Peyer's patch (tissue), 4 donors: ENCODE measurements around the gene PGA3. TPM values are rescaled to one million over a fixed set of nuclear protein-coding genes. Genes with fewer than 3 reads are reported as not detected.
"Not testable (repeated sequence)": the region's sequence is repeated elsewhere in the genome, so short reads cannot be mapped to it uniquely, and the experiment has no call there.

Experiments used
- DNase-seq, 3 donors: peaks; one replicate each; pipeline ENCODE4 v3.0.0-alpha.2; 2017 to 2019
- H3K27ac ChIP-seq, 4 donors: fragments of 200-600 bp; sonication (generic); one replicate each; pipeline ENCODE4 v1.5.1; 2016 to 2019
- H3K27me3 ChIP-seq, 2 donors: fragments of 200-600 bp; sonication (generic); one replicate each; pipeline ENCODE4 v1.5.1; 2019
- H3K36me3 ChIP-seq, 3 donors: fragments of 200-600 bp; sonication (generic); one replicate each; pipeline ENCODE4 v1.5.1; 2016 to 2019
- H3K4me1 ChIP-seq, 4 donors: fragments of 200-600 bp; sonication (generic); one replicate each; pipeline ENCODE4 v1.5.1; 2016 to 2019
- H3K4me3 ChIP-seq, 4 donors: fragments of 200-600 bp; sonication (generic); 1 replicate in 3 of 4; 2 replicates in 1 of 4; pipeline ENCODE4 v1.5.1; 2016 to 2019; ENCODE audit warnings: mild to moderate bottlenecking in 1 of 4
- H3K9me3 ChIP-seq, 4 donors: fragments of 200-600 bp; sonication (generic); one replicate each; pipeline ENCODE4 v1.5.1; 2016 to 2019; ENCODE audit warnings: mild to moderate bottlenecking in 1 of 4
- POLR2A ChIP-seq, 2 donors: fragments of 450-650 bp; IDR thresholded peaks; one replicate each; pipeline ENCODE4 v1.5.1; 2017; ENCODE audit warnings: antibody characterized with exemption in 2 of 2, mild to moderate bottlenecking in 2 of 2, moderate library complexity in 2 of 2
- total RNA-seq, 4 donors: library from RNA; depleted of rRNA; stranded (reverse); fragments of >200 nt; gene quantifications; one replicate each; pipeline ENCODE4 v1.1.0, GENCODE V29; 2016
- TF ChIP-seq, protein P1 (sequence below), 6 experiments: fragments of 450-650 bp in 4 of 6; fragments of 200-600 bp in 2 of 6; sonication (generic) in 1 of 6; IDR thresholded peaks; one replicate each; pipeline ENCODE4 v1.5.1; 2017 to 2019; ENCODE audit warnings: antibody characterized with exemption in 6 of 6, mild to moderate bottlenecking in 3 of 6, moderate library complexity in 1 of 6

The PGA3 gene
- total RNA-seq, 4 donors from 2014 or later: not detected

DNA sequence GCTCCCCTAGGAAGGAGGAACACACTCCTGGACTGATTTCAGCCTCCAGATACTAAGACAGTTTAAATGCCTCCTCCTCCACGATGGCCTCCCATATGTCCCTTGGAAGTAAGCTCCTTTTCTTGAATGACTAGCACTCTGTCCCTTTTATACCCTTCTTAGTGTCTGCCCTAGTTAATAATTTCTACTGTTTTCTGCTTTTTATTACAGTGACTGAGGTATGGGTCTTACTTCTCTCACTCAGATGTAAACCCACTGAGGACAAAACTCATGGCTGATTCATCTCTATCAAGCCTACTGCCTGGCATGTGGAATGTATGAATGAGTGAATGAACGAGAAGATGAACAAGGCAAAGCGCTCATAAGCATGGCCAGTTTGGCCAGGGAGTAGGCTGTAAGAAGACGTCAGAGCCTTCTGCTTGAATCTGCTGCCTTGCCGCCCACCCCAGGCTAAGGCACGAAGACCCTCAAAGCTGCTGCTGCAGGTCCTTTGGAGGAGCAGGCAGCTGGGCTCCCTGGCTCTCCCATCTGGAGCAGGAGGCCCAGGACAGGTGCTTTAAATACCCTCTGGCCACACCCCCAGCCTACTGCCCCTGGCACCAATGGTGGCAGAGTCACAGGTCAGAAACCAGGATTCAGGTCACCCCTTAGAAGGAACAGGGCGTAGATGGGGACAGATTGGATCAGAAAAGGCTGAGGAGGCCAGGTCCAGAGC is 8.2 kb upstream of the PGA3 start:
- TF ChIP-seq, protein P1, sequence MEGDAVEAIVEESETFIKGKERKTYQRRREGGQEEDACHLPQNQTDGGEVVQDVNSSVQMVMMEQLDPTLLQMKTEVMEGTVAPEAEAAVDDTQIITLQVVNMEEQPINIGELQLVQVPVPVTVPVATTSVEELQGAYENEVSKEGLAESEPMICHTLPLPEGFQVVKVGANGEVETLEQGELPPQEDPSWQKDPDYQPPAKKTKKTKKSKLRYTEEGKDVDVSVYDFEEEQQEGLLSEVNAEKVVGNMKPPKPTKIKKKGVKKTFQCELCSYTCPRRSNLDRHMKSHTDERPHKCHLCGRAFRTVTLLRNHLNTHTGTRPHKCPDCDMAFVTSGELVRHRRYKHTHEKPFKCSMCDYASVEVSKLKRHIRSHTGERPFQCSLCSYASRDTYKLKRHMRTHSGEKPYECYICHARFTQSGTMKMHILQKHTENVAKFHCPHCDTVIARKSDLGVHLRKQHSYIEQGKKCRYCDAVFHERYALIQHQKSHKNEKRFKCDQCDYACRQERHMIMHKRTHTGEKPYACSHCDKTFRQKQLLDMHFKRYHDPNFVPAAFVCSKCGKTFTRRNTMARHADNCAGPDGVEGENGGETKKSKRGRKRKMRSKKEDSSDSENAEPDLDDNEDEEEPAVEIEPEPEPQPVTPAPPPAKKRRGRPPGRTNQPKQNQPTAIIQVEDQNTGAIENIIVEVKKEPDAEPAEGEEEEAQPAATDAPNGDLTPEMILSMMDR (IDR thresholded peaks at IDR 0.05): no peak
- no peak for TF ChIP-seq POLR2A (IDR thresholded peaks at IDR 0.05)
- H3K4me3 ChIP-seq: no peak overlapping the region
- H3K4me1 ChIP-seq: no peaks in the 10 kb centered on the region
- H3K9me3 ChIP-seq: peaks cover 0 to 4% (median 0%) of the 10 kb centered on the region in 4 donors
- H3K36me3 ChIP-seq: no peaks in the 10 kb centered on the region
- H3K27me3 ChIP-seq: no peaks in the 10 kb centered on the region
- H3K27ac ChIP-seq: no peak overlapping the region
- no peak for DNase-seq

DNA sequence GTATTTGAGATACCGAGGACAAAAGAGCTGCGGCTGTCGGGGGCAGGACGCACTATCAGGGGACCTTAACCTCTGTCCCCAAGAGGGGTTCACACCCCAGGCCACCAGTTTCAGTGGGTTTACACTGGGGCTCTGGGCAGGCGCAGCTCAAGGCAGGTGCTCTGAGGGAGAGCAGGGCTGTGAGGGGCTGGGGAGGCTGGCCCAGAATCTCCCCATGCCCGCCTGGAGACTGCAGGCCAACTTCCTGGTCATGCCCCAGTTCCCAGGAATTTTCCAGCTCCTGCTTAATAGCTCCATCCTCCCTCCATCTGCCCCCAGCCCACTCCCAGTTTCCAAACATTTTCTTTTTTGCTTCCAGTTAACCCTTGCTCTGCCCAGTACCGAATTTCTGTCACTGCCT is 7.6 kb upstream of the PGA3 start:
- Histone ChIP-seq H3K9me3 (peaks cover 0 to 4% (median 0%) of the 10 kb centered on the region in 4 donors), H3K4me1 (no peaks in the 10 kb centered on the region), H3K27me3 (no peaks in the 10 kb centered on the region), H3K4me3 (no peak overlapping the region), H3K27ac (no peak overlapping the region), H3K36me3 (no peaks in the 10 kb centered on the region)
- TF ChIP-seq, protein P1 (IDR thresholded peaks at IDR 0.05): no peak
- DNase-seq: no peak

DNA sequence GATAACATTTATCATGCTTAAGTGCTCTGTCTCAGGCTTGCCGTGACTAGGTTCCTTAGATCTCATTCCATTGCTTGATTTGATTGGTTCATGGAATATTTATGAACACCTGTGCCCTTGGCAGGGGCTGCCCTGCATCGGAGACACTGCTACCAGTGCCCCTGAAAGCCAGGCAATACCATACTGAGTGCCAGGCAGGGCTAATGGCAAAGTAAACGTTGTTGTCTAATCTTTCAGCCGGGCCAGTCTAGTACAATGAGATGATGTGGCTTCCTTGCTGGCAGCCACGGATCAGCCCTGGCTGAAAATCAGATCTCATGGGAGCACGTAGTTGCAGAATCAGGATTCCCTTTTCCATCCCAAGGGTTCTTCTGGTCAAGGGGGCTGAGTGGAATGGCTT is 5.0 kb upstream of the PGA3 start:
- Histone ChIP-seq H3K27me3 (no peaks in the 10 kb centered on the region), H3K4me3 (no peak overlapping the region), H3K27ac (no peak overlapping the region), H3K9me3 (peaks cover 0 to 4% (median 0%) of the 10 kb centered on the region in 4 donors), H3K4me1 (no peaks in the 10 kb centered on the region), H3K36me3 (no peaks in the 10 kb centered on the region)
- TF ChIP-seq, protein P1 (IDR thresholded peaks at IDR 0.05): no peak
- no peak for TF ChIP-seq POLR2A (IDR thresholded peaks at IDR 0.05)
- DNase-seq: no peak

DNA sequence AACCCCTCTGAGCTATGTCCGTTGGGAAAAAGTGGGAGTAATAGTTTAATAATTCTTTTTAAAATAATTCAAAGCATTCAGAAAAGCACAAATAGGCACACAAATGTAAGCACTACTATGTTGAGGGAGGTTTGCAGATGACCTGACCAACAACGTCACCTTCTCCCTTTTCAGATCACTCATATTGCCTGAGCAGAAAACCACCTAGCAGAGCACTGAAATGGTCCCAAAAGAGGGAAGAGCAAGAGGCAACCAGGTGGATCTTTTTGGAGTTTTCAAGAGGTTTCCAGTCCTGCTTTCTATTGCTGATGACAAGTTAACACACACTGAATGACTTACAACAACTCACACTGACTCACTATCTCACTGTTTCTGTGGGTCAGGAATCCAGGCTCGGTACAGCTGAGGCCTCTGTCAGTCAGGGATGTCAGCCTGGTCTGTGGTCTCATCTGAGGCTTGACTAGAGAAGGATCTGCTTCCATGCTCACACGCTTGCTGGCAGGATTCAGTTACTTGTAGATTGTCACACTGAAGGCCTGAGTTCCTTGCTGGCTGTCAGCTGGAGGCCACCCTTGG is 4.3 kb upstream of the PGA3 start:
- Histone ChIP-seq H3K4me3 (no peak overlapping the region), H3K27me3 (no peaks in the 10 kb centered on the region), H3K27ac (no peak overlapping the region), H3K36me3 (no peaks in the 10 kb centered on the region), H3K4me1 (no peaks in the 10 kb centered on the region), H3K9me3 (peaks cover 0 to 4% (median 0%) of the 10 kb centered on the region in 4 donors)
- DNase-seq: no peak
- TF ChIP-seq, protein P1 (IDR thresholded peaks at IDR 0.05): no peak
- TF ChIP-seq POLR2A (IDR thresholded peaks at IDR 0.05): no peak

DNA sequence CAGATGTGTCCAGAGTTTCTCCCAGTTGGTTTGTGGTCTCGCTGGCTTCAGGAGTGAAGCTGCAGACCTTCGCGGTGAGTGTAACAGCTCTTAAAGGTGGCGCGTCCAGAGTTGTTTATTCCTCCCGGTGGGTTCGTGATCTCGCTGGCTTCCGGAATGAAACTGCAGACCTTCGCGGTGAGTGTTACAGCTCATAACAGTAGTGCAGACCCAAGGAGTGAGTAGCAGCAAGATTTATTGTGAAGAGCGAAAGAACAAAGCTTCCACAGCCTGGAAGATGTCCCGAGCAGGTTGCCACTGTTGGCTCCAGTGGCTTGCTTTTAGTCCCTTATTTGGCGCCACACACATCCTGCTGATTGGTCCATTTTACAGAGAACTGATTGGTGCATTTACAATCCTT is 1.8 kb upstream of the PGA3 start:
- H3K27me3 ChIP-seq: no peaks in the 10 kb centered on the region
- H3K9me3 ChIP-seq: peaks cover 0 to 4% (median 0%) of the 10 kb centered on the region in 4 donors
- no peak overlapping the region for H3K27ac ChIP-seq
- H3K4me1 ChIP-seq: no peaks in the 10 kb centered on the region
- no peaks in the 10 kb centered on the region for H3K36me3 ChIP-seq
- no peak for DNase-seq
- no peak overlapping the region for H3K4me3 ChIP-seq
- TF ChIP-seq, protein P1 (IDR thresholded peaks at IDR 0.05): no peak
- no peak for TF ChIP-seq POLR2A (IDR thresholded peaks at IDR 0.05)

DNA sequence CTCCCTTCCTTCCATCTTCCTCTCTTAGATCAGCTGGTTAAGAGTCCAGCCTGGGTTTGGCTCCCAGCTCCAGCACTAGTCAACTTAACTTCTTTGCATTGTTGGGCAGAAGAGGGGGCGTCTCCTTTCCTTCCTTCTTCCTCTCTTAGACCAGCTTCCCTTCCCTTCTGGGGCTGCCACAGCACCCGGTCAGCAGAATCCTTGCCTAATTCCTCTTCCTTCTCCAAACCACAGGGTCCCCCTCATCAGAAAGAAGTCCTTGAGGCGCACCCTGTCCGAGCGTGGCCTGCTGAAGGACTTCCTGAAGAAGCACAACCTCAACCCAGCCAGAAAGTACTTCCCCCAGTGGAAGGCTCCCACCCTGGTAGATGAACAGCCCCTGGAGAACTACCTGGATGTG is 558 bp downstream of the PGA3 start:
- DNase-seq, H3K4me1 ChIP-seq, H3K27me3 ChIP-seq, H3K27ac ChIP-seq, H3K4me3 ChIP-seq, H3K36me3 ChIP-seq, H3K9me3 ChIP-seq: not testable (repeated sequence)

DNA sequence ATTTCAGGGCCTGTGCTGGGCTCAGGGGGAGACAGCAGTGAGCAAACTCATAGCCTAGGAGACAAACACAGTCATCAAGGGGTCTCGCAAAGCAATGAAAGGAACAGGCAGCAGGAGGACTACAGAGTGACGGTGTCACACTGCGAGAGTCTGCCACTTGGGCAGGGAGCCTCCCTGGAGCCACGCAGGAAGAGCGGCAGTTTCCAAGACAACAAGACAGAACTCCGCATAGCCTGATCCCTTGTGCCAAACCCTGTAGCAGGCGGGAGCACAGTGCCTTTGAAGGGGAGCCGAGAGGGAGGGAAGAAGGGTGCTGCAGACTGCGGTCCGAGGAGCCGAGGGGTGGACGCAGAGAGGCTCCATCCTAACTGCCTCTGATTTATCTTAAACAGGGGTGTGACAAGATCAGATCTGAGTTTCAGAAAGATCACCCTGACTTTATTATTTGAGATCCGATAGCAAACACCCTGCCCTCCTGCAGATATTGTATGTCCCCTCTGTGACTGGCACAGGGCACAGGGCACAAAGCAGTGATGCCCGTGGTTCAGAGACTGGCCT is 1.3 kb downstream of the PGA3 start:
- DNase-seq, H3K36me3 ChIP-seq, H3K4me1 ChIP-seq, H3K27me3 ChIP-seq, H3K27ac ChIP-seq, H3K4me3 ChIP-seq, H3K9me3 ChIP-seq: not testable (repeated sequence)

DNA sequence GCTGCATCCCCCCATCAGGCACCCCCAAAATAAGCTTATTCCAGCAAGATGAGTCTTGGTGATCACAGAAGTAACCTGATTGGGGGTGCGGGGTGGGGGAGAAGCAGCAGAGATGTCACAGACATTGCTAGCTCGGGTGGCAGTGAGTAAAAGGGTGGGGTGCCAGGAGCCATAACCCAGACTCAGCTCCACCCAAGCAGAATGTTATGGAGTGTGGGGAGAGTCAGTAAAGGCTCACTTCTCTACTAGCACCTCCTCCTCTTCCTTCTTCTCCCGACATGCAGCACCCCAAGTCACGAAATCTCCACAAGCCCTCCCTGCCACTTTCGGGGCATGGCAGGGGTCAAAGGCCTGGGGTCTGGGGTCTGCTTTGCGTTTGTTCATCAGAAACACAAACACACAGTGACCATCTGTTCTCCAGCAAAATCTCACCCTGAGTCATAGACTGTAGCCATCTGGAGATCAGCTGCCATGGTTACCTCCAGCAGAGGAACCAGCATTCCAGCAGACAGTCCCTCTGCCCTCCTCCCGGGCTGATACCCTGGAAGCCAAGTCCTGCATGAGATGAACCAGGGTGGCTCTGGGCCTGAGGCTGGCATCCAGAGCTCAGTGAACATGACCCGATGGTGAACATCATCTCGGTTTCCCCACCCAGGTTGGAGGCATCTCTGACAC is 4.5 kb downstream of the PGA3 start:
- H3K4me3 ChIP-seq, H3K4me1 ChIP-seq, H3K27me3 ChIP-seq, DNase-seq, H3K27ac ChIP-seq, H3K36me3 ChIP-seq, H3K9me3 ChIP-seq: not testable (repeated sequence)

DNA sequence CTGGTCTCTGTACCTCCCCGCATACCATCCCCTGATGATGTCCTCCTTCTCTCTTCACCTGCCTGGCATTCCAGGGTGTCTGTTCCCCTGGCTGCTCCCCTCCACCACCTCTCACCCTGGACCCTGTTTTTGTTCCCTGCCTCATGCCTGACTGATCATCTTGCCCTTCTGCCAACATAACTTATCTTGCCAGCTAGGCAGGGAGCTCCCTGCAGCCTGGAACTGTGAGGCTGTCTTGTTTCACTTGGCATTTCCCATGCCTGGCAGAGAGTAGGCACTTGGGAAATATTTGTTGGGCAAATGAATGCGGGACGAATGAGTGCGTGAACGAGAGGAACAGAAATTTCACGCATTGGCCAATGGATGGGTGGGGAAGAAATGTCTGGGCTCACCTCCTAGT is 7.3 kb downstream of the PGA3 start:
- H3K27ac ChIP-seq, H3K9me3 ChIP-seq, H3K4me3 ChIP-seq, DNase-seq, H3K27me3 ChIP-seq, H3K4me1 ChIP-seq, H3K36me3 ChIP-seq: not testable (repeated sequence)
